GM18499 (cell line): ENCODE measurements around the gene KIF11.

ENCODE experiments used
- ATAC-seq: cut with Tn5 transposase; IDR thresholded peaks from one replicate; pipeline ENCODE4 v1.9.1; 2021; ENCODE audit warnings: moderate number of reproducible peaks; ENCODE audit not compliant: insufficient read depth, unreplicated experiment

KIF11 gene

DNA sequence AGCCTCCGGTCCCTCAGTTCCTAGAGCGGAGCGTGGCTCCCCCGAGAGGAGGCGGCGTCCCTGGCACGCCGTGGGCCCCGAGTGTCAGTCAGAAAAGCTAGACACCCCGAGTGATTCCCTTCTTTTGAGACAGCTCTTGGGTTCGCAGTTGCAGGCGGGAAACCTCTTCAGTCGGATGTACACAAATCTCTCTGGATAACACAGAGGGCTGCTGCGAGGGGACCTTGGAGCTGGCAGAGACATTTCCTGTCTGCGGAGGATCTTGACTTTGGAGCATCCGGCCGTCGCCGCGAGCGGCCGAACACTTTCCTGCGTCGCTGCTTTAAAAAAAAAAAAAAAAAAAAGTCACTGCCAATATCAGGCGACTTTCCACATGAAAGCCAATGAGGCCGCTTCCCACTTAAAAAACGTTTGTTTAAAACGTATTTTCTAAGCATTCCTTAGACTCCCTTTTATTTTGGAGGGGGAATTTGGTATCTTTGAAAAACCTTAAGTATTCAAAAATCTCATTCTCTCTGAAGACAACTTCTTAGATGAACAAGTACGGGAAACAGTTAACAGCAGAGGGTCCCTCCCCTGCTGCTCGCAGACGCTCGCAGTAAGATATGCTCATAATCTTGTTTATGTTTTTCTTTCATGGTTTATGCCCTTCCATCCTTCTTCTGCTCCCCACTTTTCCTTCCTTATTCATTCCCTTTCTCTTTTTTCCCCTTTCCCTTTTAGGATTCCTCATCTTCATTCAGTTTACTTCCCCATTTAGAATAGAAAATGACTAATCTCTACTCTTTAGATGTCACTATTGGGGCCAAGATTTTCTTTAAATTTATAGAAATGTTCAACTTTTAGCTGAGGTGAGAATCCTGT, 106.8 kb downstream of the KIF11 start:
- ATAC-seq, result no peak

DNA sequence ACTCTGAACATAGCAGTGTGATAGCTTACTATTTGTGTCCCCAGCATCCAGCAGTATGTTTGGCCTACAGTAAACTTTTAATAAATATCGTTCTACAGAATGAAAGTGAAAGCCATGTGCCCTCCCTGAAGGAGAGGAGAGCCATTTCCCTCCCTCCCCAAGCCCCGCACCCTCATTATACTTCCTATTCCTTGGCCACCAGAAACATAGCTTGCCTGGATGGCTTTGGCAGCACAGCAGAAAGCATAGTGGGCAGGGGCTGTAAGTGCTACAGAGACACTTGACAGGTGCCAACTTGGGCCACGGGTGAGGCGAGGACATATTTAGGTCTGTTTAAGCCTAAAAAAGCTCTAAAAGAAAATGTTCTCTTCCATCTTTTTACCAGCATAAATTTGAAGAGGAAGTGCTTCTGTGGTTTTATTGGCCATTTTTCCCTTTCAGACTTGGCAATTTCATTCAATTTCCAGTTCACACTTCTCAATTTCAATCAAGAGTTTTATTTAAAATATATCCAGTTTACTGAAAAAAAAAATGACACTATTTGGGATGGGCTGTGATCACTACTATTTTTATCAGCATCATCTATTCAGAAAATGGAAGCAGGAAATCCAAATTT, 109.5 kb downstream of the KIF11 start:
- ATAC-seq, result no peak
